SHP77 (cell line): ENCODE results near the gene VPS36.
A peak's percentile ranks its signal among the peaks of the same experiment; 100 is the strongest.
"Not testable (repeated sequence)": the region's sequence is repeated elsewhere in the genome, so short reads cannot be mapped to it uniquely, and the experiment has no call there.

Experiments used
- DNase-seq, 2 experiments: peaks; one replicate each; lab custom pipeline; 2025; lab: John Stamatoyannopoulos, UW

VPS36 gene, protein sequence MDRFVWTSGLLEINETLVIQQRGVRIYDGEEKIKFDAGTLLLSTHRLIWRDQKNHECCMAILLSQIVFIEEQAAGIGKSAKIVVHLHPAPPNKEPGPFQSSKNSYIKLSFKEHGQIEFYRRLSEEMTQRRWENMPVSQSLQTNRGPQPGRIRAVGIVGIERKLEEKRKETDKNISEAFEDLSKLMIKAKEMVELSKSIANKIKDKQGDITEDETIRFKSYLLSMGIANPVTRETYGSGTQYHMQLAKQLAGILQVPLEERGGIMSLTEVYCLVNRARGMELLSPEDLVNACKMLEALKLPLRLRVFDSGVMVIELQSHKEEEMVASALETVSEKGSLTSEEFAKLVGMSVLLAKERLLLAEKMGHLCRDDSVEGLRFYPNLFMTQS

DNA sequence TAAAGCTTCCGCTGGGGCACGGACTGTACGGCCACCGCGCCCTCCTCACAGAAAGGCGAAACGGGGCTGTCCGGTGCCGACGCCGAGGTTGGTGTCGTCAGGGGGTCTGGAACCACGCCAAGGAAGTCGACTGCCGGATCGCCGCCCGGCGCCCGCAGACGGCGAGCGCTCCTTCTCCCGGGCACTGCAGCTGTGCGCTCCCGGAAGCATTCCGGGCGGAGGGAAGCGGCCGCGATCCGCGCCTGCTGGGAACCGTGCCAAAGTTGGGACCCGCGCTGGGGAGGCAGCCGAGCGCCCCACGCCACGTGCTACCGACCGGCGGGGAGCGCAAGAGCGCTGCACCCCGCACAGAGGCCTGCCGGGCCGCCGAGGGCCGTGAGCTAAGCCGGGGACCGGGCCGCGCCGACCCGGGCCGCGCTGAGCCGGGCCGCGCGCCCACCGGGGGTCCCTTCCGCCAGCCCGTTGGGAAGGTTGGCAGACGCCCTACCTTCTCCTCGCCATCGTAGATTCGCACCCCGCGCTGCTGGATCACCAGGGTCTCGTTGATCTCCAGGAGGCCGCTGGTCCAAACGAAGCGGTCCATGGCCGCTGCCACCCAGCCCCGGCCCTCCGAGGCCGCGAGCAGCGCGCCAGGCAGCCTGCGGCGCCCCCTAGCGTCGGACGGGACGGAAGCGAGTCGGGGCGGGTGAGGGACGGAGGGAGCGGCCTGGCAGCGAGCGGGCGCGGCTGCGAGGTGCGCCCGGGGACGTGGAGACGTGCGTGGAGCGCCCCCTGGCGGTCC lies at the start of gene VPS36:
Gene VPS36, minus strand, starts transcription at position 623 of the 781 bp plus-strand sequence. Its CDS starts 40 bp downstream, at position 583.
- DNase-seq, result peak; percentile 79 to 86

DNA sequence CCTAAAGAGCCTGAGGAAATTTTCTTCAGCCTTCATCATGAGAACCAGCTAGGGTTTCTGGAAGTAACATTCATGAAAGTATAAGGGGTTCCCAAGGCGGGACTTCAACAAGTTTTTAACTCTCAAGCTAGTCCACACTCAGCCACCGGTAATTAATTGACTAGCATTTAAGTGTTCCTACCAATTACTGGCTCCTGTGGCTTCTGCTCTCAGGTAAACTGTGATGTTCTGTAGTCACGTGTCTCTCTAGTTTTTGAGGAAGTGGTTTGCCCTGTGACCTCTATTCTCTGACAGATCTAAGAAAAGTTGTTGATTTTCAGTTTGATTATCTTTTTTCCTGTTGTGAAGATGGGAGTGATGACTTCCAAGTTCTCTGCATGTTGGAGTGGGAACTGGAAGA lies 47.5 kb upstream of the VPS36 start:
- DNase-seq, result not testable (repeated sequence)

DNA sequence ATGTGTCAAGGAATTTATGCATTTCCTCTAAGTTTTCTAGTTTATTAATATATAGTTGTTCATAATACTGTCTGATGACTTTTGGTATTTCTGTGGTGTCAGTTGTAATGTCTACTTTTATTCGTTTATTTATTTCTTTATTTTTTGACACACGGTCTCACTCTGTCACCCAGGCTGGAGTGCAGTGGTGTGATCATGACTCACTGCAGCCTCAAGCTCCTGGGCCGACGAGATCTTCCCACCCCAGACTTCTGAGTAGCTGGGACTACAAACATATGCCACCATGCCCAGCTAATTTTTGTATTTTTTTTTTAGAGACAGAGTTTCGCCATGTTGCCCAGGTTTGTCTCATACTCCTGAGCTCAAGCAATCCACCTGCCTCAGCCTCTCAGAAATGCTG lies 43.8 kb upstream of the VPS36 start:
- not testable (repeated sequence) for DNase-seq

DNA sequence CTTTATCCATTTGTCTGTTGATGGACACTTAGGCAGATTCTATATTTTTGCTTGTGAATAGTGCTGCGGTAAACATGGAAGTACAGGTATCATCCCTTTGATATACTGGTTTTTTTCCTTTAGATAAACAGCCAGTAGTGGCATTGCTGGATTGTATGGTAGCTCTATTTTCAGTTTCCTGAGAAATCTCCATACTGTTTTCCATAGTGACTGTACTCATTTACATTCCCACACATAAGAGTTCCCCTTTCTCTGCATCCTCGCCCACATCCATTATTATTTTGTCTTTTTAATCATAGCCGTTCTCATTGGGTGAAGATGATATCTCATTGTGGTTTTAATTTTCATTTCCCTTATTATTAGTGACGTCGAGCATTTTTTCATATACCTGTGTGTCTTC lies 40.6 kb upstream of the VPS36 start:
- DNase-seq, result not testable (repeated sequence)

DNA sequence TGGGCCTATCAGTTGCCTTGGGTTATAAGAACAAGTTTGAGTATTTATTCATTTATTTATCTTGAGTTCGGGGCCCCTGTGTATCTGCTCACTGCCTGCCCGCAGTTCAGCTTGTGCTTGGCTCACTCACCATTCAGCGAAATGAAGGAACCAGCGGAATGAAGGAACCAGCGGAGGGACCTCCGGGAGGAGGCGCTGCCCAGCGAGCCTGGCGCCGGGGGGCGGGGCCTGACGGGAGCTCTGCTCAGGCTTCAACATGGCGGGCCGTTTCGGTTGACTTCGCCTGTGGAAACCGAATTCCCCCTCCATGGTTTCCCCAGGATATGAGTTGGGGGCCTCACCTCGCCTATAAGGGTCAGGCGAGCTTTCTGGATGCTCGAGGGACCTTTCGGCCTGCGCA lies 38.3 kb upstream of the VPS36 start:
- not testable (repeated sequence) for DNase-seq

DNA sequence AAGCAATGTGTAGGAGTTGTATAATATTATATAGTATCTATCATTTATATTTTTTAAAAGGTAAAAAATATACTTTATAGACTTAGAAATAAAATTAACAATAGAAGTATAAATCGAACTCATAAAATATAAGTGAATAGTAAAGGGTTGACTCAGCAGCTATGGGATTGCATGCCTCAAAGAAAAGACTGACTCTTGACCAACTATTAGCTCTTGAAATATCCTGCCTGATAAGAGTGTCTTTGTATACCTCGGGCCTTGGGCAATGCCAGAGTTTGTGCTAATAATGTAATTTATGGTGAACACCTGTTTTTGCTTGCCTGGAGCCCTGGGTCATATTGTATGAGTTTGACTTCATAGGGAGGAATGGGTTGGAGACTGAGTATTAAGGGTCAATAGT lies 36.6 kb upstream of the VPS36 start:
- not testable (repeated sequence) for DNase-seq

DNA sequence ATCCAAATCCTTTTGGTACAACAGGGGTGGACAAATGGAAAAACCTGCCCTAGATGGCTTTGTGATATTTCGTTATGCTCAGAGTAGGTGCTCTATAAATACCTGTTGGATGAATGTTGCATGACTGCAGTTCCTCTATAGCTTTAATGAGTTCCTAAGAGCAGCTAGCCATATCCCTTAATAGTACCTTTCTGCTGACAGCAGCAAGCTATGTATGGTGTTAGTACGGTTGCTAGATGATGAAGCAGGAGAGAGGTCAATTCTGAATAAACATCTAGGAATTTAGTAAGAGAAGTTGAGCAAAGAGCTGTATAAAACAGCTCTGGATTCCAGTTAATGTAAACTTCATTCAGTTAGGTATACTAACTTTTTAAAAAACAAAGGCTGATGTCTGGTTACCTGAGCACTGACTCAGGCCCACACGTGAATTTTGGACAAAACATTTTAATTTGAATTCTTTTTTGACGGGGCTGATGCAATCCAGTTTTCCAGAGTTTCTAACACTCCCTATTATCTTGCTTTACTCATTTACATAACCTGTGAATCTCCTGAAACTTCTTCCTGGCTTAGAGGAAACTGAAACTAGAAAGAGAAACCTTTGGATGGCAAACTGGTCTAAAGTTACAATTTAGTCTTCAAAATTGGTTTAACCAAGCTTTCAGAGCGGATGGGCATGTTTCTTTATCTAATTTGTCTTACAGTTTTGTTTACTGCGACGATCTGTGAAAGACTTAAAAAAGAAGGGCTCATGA lies 30.4 kb upstream of the VPS36 start:
- DNase-seq, result not testable (repeated sequence)

DNA sequence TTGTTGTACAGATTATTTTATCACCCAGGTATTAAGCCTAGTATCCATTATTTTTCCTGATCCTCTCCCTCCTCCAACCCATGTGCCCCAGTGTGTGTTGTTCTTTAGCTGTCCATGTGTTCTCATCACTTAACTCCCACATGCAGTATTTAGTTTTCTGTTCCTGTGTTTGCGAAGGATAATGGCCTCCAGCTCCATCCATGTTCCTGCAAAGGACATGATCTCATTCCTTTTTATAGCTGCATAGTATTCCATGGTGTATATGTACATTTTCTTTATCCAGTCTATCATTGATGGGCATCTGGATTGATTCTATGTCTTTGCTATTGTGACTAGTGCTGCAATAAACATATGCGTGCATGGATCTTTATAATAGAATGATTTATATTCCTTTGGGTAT lies 18.1 kb upstream of the VPS36 start:
- not testable (repeated sequence) for DNase-seq

DNA sequence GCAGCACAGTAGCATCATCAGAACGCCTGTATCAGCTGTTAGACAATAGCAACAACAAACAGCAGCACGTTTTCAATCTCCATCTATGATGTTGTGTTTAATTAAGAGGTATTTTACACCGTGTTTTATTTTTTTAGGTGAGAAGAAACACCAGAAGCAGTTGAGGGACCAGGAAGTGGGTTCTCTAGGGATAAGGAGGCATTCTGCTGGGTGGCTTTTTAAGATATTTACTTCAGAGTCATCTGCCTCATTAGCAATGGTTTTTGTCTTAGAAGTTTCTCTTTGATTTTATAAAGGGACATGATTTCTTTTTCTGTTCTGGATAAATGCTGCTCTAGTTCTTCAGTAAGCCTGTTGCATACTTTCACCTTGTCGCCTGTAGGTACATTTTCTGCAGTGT lies 13.1 kb upstream of the VPS36 start:
- no peak for DNase-seq

DNA sequence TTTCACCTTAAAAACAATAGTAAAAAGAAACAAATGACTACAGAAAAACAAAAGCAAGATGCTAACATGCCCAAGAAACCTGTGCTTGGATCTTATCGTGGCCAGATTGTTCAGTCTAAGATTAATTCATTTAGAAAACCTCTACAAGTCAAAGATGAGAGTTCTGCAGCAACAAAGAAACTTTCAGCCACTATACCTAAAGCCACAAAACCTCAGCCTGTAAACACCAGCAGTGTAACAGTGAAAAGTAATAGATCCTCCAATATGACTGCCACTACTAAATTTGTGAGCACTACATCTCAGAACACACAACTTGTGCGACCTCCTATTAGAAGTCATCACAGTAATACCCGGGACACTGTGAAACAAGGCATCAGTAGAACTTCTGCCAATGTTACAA lies 10.8 kb upstream of the VPS36 start:
- DNase-seq, result no peak

DNA sequence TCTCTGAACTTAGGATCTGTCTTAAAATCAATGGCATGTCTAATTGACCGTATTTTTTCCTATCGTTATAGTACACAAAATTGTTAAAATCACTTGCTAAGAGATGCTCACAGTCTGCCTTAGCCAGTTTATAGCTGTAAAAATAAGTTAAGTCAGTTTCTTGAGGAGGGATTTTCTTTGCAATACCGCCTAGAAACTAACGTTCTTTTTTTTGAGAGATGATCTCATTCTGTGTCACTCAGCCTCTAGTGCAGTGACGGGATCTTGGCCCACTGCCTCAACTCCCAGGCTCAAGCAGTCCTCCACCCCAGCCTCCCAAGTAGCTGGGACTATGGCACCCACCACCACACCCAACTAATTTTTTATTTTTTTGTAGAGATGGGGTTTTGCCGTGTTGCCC lies 9.2 kb upstream of the VPS36 start:
- DNase-seq, result no peak

DNA sequence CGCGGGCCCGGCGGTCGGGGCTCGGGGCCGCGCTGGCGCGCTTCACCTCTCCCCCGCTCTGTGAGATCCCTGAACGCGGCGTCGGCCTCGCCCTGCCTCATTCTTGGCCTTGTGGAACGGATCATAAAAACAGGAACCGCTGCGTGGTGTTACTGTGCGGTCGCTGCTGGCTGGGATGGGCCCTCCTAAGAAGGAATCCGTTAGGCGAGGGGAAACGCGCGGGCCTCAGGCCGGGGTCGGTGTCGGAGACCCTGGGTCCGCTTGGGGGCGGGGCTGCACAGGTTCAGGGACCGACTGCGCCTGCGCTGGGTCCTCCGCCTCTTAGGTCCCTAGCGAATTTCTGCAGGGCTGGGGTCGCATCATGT lies 5.2 kb upstream of the VPS36 start:
- peak; percentile 55 to 71 for DNase-seq

DNA sequence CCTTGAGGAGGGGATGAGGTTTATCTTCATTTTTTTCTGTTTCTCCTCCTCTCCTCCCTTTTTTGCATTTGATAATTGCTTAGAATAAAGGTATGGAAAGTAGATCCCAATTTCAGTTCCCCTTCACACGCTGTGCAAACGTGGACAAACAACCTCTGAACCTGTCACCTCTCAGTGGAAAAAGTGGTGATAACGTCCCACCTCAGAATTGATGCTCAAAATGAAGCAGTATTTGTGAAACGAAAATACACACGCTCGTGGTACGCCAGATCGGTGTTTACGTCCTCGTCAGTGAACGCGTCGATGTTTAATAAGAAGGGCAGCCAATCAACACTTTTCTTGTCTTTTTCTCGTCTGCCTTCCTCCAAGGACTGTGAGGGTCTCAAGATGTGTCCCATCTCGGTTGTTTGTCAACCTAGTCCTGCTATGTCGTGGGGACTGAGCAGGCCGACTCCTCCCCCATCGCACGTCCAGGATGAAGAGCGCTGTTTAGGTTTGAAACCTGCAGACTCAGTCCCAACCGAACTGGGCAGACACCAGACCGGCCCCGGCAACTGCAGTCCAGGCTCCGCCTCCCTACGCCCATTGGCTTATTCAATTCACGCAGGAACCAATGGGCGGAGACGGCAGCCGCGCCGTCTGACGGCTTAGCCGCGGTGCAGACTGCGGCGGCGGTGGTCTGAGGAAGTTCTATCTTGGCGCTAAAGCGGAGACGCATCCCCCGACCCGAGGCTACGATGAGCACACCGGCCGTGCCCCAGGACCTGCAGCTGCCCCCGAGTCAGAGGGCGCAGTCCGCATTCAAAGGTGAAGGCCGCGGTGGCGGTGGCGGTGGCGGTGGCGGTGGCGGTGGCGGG lies 4.6 kb upstream of the VPS36 start, which contains the start of gene CKAP2:
Gene CKAP2, plus strand, starts transcription at position 659 of the 857 bp plus-strand sequence. Its CDS starts 79 bp downstream, at position 738.
- DNase-seq, result peak; percentile 88 to 95

DNA sequence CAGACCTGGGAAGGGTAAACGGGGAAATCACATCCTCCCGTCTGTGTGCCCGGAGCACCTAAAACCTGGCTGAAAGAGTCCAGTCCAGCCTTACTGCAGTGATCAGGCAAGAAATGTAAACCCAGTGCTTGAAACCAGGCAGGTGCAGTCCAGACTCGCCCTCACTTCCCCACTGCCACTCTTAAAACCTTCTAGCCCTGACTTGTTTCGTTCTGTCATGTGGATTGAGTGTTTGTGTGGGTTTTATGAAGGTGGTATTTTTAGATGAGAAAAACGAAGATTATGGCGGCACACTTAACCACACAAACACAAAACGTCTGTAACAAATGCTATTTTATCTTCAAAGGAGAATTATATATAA lies 4.0 kb upstream of the VPS36 start:
- peak; percentile 45 to 70 for DNase-seq

DNA sequence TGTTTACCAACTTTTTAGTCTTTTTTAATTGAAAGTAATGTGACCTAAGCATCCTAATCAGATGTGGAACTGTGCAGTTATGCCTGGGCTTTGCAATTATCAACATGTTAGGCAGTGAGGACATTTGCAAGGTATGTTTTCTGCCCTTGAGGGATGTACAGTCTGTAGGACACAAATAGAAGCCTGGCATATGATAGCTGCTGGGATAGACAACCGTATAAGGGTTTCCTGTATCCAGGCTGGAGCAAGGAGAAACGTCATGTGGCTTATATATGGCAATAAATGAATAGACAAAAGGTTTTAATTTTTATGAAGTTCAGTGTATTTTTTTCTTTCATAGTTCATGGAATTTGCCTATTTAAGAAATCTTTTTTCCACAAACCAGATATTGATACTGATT lies 2.0 kb upstream of the VPS36 start:
- DNase-seq, result no peak

DNA sequence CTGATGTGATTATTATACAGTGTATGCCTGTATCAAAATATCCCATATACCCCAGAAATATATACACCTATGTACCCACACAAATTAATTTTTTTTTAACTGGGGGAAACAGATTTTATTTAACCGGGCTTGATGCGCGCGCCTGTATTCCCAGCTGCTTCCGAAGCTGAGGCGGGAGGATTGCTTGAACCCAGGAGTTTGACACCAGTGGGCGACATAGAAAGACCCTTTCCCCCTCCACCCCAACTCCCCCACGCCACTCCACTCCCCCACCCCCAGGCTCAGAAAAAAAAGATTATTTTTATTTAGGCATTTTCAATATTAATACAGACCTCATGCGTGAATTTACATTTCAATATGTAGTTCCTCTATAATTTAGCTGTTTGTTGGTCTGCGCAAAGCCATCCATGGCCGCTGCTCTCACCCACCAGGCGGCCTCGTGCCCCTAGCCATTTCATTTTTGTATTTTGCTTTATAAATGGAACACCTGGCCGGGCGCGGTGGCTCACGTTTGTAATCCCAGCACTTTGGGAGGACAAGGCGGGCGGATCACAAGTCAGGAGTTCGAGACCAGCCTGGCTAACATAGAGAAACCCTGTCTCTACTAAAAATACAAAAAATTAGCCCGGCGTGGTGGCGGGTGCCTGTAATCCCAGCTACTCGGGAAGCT lies 836 bp upstream of the VPS36 start:
- no peak for DNase-seq

DNA sequence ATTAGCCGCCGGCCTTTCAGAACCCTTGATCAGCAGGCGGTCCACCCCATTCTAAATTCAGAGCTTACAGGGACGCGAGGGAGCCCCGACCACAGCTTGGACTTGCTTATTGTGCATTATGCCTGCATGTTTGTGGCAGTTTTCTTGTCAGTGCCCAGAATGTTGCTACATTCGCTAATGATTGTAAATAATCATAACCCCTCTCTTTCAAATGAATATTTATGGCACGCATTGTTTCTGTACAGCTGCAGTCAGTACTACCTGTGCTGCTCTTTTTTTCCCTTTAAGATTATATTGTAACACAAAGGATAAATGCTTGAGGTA lies 321 bp upstream of the VPS36 start:
- DNase-seq, result no peak

DNA sequence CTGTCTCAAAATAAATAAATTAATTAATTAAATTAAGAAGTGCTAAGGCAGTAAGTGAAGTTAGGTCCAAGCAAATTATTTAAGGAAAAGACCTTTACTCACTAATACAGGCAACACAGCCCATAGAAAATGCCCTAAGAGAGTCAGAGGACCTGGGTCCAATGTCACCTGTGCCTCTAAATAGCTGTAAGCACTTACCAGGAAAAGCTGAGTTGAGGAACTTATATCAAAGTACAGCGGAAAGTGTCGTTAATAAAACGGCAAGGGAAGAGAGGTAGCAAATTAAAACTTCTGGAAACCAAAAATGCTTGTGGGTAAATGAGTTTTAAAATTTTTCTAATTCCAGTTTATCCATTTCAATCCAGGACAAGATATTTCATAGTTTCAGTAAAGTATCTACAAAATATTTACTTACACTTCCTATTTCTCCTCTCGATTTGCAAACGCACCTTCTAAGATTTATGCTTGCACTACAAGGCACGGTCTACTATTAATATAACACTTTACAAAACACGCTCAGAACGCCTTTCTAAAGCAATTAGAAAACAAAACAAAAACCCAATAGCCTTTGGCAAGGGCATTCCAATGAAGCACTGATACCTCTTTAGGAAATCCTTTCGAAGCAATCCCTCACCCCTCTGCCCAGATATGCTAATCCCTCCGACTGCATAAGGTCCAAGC lies 963 bp downstream of the VPS36 start:
- no peak for DNase-seq

DNA sequence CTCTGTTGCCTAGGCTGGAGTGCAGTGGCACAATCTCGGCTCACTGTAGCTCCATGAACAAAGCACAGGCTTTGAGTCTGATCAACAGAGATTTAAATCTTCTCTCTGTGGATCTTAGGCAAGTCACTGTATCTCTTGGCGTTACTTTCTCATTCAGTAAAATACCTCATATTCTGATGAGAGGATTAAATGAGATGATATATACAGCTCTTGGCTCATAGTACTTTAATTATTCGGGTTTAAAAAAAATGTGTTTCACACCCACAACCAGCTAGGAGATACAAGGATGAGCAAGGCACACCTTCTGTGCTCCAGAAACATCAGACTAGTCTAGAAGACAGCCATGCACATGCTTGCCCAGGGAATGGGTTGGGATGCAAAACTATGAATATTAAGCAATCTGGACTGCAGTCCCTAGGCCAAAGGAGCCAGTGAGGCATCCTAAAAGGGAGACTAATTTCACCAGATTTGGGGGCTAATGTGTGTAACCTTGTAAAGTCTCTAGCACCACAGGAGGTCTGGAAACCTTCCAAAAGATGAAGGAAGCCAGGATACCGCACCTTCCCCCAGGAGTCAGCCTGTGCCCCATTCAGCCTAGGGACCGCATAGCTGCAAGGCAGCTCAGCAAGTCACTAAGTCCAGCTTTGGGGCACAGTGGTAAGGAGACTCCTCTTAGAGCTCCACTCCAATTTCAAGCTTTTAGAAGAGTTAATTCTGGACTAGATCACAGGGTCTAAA lies 2.5 kb downstream of the VPS36 start:
- no peak for DNase-seq

DNA sequence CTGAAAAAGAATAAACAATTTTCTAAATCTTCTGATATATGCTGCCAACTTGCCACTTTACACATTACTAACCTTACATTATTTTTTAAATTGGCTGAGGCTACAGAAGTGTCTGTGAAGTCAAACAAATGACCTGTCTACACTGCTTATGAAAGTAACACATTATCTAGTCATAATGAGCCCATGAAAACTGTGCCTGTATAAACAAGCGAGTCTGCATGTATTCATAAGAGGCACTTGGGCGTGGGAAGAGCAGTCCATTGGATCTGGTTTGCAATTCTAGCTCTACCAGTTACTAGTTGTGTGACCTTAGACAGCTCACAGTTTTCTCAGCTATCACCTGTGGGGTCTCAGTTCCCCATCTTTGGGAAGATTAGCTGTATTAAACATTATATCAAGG lies 3.1 kb downstream of the VPS36 start:
- no peak for DNase-seq
